ENCODE results near the gene RBMS3.

- TF ChIP-seq FOXM1 (IDR thresholded peaks at IDR 0.05; ENCODE audit: borderline replicate concordance), result no peak
- TF ChIP-seq SUZ12 (IDR thresholded peaks at IDR 0.05), result no peak
- no peak for TF ChIP-seq SP1 (IDR thresholded peaks at IDR 0.05)
- TF ChIP-seq TARDBP (IDR thresholded peaks at IDR 0.05), result no peak
- TF ChIP-seq FOXA1 (IDR thresholded peaks at IDR 0.05), result no peak
- TF ChIP-seq HDGF (IDR thresholded peaks at IDR 0.05; ENCODE audit: borderline replicate concordance), result no peak
- no peak for TF ChIP-seq BHLHE40 (IDR thresholded peaks at IDR 0.05; ENCODE audit: borderline replicate concordance)
- TF ChIP-seq FOXK2 (IDR thresholded peaks at IDR 0.05), result no peak
These were observed 37.4 kb downstream of the RBMS3 start for GRCh38 chr3:29318251-29318650.

Measured in HEK293T (cell line).